CD4-positive, alpha-beta T cell treated with Interleukin-12 subunit alpha and Interleukin-12 subunit beta, for 1 hour (primary cell): Measurements from ENCODE around the gene HPD.
"Not testable (repeated sequence)": the region's sequence is repeated elsewhere in the genome, so short reads cannot be mapped to it uniquely, and the experiment has no call there.

Experiments used
- DNase-seq: peaks from one replicate; pipeline ENCODE4 v3.0.0-alpha.2; 2020

Gene HPD

GRCh38 chr12:121858662-121859572 lies at the start of gene HPD:
Gene HPD, minus strand, starts transcription at chr12:121858859. Its CDS starts 36 bp downstream, at chr12:121858823.
- no peak for DNase-seq

GRCh38 chr12:121905746-121906145 lies 47.1 kb upstream of the HPD start:
- no peak for DNase-seq

GRCh38 chr12:121903202-121903601 lies 44.5 kb upstream of the HPD start:
- no peak for DNase-seq

- no peak for DNase-seq
These were observed 40.9 kb upstream of the HPD start for GRCh38 chr12:121899590-121899989.

- DNase-seq: no peak
These were observed 39.6 kb upstream of the HPD start for GRCh38 chr12:121898287-121898686.

- DNase-seq: no peak
These were observed 36.0 kb upstream of the HPD start for GRCh38 chr12:121894633-121895032.

- no peak for DNase-seq
These were observed 35.4 kb upstream of the HPD start for GRCh38 chr12:121893961-121894460.

GRCh38 chr12:121892673-121893561 lies 34.3 kb upstream of the HPD start:
- no peak for DNase-seq

GRCh38 chr12:121889661-121890060 lies 31.0 kb upstream of the HPD start:
- DNase-seq: not testable (repeated sequence)

- no peak for DNase-seq
These were observed 30.6 kb upstream of the HPD start for GRCh38 chr12:121889274-121889624.

GRCh38 chr12:121888478-121889273 lies 30.0 kb upstream of the HPD start, which contains the start of gene PSMD9:
Gene PSMD9, plus strand, starts transcription at chr12:121888790. Its CDS starts 67 bp downstream, at chr12:121888857.
- DNase-seq: peak; percentile 98

GRCh38 chr12:121888083-121888477 lies 29.4 kb upstream of the HPD start:
- no peak for DNase-seq

- not testable (repeated sequence) for DNase-seq
These were observed 26.5 kb upstream of the HPD start for GRCh38 chr12:121885129-121885528.

GRCh38 chr12:121883315-121883660 lies 24.6 kb upstream of the HPD start:
- DNase-seq: no peak

GRCh38 chr12:121876080-121876447 lies 17.4 kb upstream of the HPD start:
- DNase-seq: not testable (repeated sequence)

- DNase-seq: no peak
These were observed 16.9 kb upstream of the HPD start for GRCh38 chr12:121875582-121875981.

GRCh38 chr12:121874071-121874470 lies 15.4 kb upstream of the HPD start:
- no peak for DNase-seq

GRCh38 chr12:121873216-121873569 lies 14.5 kb upstream of the HPD start:
- DNase-seq: no peak

- no peak for DNase-seq
These were observed 14.0 kb upstream of the HPD start for GRCh38 chr12:121872546-121873215.

GRCh38 chr12:121871467-121871866 lies 12.8 kb upstream of the HPD start:
- DNase-seq: no peak

- DNase-seq: not testable (repeated sequence)
These were observed 10.6 kb upstream of the HPD start for GRCh38 chr12:121869229-121869628.

- DNase-seq: no peak
These were observed 7.7 kb upstream of the HPD start for GRCh38 chr12:121866331-121866730.
